ENCODE results near the gene RAB43.

Gene RAB43

DNA sequence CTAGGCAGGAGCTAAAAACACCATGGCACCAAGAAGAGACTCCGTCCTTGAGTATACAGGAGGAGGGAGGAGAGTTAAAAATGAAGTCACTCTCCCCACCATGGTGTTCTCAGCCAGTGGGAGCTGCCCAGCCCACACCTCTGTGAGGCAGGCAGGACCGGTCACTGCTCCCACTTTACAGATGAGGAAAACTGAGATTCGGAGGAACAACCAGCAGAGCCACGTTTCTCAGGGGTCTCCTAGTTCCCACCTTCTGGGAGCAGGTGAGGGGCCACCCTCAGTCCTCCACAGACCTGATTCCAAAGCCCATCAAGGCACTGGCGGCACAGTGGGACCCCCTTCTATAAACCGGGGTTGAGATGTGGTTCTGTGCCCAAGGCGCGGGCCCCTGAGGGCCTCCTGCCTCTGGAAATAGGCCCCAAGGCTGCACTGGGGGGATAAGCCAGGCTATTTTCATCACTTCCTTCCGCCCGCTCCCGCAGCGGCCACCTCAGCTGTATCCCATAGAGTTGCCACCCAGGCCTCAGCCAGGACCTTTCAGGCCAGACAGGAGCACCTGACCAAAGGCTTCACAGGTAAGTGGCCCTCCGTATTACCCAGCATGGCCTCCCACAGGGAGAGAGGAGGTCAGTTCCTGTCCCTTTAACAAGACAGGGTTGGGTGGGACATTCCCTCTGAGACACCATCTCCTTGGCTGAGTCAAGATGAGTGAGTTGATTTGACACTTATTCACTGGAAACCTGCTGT is 61.2 kb downstream of the RAB43 start, which contains the start of gene GP9:
GP9 (plus strand) TSS at position 504 of the 747 bp plus-strand sequence. CDS start 961 bp downstream, outside the sequence.
- no peak for DNase-seq (ENCODE audit: low read depth)

- no peak for DNase-seq (ENCODE audit: low read depth)
Measured at GRCh38 chr3:129059311-129059958, 62.2 kb downstream of the RAB43 start.

DNA sequence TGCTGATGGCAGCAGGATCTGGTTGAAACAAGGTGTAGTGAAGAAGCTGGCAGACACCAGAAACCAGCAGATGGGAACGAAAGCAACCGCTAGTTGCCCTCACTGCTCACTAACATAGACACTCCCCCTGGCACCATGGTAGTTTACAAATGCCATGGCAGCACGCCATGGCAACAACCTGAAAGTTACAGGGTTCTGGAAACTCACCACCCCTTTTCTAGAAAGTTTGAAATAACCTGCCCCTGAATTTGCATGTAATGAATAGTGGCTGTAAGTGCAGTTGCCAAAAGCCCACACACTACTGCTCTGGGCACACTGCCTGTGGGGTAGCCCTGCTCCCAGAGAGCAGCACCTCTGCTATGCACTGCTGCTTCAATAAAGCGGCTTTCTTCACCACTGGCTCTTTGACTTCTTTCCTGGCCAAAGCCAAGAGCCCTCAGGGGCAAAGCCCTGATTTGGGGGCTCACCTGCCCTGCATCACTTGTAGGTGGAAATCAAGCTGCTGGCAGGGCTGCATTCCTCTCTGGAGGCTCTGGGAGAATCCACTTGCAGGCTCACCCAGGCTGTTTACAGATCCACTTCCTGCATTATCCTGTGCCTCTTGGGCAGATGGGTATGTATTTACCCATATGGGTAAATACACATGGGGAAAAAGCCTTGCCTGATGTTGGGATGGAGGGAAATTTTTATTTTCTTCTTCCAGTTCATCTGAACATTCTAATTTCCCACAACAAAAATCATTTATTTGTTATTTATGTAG is 63.0 kb downstream of the RAB43 start:
- no peak for DNase-seq (ENCODE audit: low read depth)

GRCh38 chr3:129057249-129057648 is 64.4 kb downstream of the RAB43 start:
- DNase-seq (ENCODE audit: low read depth) = no peak

- no peak for DNase-seq (ENCODE audit: low read depth)
Measured at GRCh38 chr3:129056451-129057173, 65.0 kb downstream of the RAB43 start.

DNA sequence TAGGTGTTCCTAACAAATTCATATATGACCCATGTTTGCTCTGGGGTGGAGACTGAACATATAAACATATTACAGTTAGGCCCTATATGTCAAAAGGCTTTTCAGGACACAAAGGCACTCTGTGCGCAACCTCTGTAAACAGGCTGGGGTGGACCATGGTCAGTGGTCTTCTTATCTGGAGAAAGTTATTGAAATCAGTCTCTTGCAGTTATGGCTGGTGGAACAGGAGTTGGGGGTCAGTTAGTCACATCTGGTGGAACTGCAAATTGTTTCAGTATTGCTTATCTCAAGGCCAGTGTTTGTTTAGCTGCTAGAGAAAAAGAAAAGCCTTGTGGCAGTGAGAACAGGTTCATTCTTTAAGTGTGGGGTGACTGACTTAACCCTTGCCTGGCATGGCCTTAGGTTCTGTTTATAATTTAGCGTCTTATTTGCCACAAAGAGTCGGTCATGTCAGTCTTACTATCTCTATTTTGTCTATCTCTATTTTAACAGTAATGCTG is 66.9 kb downstream of the RAB43 start:
- DNase-seq (ENCODE audit: low read depth) = no peak

DNA sequence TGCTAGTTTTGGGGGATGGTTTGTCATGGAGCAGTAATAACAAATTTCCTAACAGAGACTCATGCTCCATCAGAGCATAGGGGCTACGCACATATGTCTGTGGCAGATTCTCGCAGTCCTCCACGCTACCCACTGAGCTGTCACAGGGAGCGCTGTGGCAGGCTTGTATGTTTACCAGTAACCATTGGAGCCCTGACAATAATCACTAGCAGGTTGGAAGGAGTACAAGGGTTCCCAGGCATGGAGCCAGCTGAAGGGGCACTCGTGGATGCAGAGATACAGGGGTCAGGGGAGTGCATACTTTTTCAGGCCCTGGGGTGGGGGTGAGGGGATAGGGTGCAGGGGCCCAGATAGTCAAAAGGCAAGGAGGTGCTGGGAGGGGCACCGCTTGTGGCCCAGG is 68.9 kb downstream of the RAB43 start:
- DNase-seq (ENCODE audit: low read depth) = no peak

- no peak for DNase-seq (ENCODE audit: low read depth)
Measured at GRCh38 chr3:129051871-129052340, 69.7 kb downstream of the RAB43 start.

DNA sequence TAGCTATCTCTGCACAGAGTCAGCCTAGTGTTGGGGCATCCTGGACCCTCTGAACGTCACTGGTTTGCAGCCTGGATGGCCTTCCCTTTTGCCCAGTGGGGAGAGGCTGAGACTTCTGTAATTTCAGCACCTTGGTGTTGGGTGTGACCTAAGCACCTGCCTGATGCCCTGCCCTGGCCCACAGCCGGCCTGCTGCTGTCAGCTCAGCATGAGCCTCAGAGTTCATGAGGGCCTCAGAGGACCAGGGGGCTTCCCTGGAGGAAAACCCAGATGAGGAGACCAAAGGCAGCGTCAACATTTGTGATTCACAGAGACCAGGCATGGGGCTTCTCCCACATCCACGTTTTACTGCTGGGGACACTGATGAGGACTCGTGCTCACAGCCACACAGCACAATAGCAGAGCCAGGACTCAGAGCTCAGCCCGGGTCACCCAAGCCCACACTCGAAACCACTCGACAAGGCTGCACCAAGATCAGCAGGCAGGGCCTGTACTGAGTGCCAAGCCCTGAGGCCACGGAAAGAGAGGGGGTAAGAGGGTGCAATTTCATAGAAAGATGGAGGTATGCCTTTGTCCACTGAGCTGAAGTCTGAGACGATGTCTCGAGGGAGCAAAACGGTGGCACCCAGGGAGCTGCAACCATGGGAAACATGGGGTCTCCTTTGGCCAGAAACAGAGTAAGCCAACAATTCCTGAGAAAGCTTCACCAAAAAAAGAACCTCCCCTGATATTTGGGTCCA is 70.9 kb downstream of the RAB43 start:
- no peak for DNase-seq (ENCODE audit: low read depth)

- DNase-seq (ENCODE audit: low read depth) = no peak
Measured at GRCh38 chr3:129047553-129047839, 74.1 kb downstream of the RAB43 start.

DNA sequence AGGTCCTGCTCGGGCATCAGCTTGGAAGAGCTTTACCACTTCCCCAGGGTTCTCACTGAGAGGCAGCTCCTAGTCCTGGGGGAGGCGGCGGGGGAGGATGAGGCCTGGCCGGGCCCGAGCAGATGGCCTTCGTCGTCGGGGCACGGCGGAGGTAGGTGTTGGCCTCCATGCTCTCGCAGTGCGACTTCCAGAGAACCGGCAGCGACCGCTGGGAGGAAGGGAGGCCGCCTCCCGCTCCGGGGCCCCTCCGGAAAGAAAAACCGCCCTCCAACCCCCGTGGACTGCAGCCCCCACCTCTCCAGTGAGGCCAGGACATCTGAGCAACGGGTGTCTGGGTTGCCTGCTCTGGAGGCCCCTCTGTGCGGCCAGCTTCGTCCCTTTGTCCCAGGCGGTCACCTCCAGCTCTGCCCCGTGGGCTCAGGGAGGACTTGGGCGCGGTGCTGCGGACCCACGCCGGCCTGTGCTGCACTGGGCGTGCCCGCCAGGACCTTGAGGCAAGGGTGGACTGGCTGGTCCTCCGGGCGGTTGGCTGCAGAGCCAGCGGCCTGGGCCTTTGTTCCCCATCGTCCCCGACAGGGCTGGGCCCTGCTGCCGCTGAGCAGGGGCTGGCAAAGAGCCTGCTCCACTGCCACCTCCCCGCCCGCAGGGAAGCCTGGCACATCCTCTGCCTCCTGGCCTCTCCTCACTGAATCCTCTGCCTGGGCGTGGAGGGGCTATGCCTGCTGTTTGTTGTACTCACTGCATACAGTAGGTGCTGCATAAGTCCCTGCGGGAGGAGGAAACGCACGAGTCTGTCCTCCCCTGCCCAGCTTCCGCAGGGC is 74.7 kb downstream of the RAB43 start:
- DNase-seq (ENCODE audit: low read depth) = no peak

- no peak for DNase-seq (ENCODE audit: low read depth)
Measured at GRCh38 chr3:129046037-129046731, 75.4 kb downstream of the RAB43 start.

GRCh38 chr3:129045675-129046036 is 75.9 kb downstream of the RAB43 start:
- DNase-seq (ENCODE audit: low read depth) = no peak

DNA sequence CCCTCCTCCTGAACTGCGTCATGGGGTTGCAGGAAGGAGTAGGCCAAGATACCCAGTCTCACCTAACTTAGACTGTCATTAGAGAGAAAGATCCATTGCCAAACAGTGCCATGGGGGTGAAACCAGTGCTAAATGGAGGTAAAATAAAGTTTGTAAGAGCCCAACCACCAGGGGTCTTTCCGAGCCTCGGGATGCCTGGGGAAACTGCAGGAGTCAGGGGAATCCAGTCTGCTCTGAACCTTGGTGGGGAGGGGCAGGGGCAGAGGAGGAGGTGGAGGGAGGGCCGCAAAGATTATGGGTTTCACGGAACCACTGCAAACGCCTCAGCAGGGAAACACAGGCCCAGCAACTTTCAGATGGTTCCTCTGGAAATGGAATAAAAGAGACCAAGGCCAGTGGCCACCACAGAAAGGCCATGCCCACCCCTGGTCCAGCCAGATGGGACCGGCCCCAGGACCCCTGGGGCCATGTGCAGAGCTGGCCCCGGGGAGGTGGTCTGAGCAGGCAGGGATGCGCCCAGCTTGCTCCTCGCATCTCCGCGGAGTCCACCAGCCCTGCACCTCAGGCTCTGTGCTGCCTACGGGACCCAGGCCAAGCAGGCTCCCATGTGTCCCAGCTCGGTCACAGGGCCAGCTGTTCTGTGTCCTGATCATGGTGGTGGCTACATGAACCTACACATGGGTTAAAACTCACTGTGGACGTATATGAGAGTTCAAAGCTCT is 80.9 kb downstream of the RAB43 start:
- DNase-seq (ENCODE audit: low read depth) = no peak

GRCh38 chr3:129040039-129040336 is 81.6 kb downstream of the RAB43 start:
- DNase-seq (ENCODE audit: low read depth) = no peak

GRCh38 chr3:129039271-129040038 is 82.1 kb downstream of the RAB43 start:
- DNase-seq (ENCODE audit: low read depth) = no peak

DNA sequence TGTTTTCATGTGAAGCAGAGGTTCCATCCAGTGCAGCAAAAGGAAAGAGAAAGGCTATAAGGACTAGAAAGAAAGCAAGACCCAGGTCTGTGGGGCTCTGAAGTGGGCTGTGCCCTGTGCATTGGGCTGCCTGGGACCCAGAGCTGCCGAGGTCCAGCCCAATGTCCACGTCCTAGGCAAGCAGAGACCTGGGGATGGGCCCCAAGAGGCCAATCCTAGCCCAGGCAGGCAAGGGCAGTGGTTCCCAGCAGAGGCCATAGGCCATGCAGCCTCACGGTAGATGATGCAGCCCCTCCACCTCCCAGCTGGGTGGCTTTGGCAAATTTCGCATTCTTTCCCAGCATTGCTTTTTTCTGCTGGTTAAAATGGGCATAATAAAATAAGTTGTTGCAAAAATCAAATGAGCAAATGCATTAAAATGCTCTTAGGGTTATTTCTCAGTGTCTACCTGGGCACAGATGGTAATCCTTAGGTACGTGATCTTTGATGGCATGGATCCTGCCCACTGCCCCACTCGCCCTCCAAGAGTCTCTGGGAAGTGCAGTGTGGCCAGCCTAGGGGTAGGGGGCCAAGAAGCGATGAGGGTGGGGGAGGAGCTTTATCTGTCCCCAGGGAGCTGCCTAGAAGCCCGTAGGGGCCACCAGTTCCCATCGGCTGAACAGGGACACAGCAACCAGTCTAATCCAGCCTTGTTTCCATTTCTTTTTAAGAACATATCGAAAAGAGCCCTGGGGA is 83.3 kb downstream of the RAB43 start:
- no peak for DNase-seq (ENCODE audit: low read depth)

Data from fibroblast of the conjunctiva (primary cell).